IPS-18a (cell line): ENCODE measurements around the gene DLD.

Experiments used
- H3K27ac ChIP-seq: one replicate; pipeline ENCODE4 v1.5.1; 2013; ENCODE audit warnings: low read length
- H3K27me3 ChIP-seq: one replicate; pipeline ENCODE4 v1.6.1; 2013; ENCODE audit warnings: mild to moderate bottlenecking, low read length; ENCODE audit not compliant: control insufficient read depth, insufficient read depth
- H3K36me3 ChIP-seq: one replicate; pipeline ENCODE4 v1.6.1; 2013; ENCODE audit warnings: low read depth, low read length; ENCODE audit not compliant: control insufficient read depth
- H3K4me1 ChIP-seq: one replicate; pipeline ENCODE4 v1.6.1; 2013; ENCODE audit warnings: low read depth, low read length; ENCODE audit not compliant: control insufficient read depth
- H3K4me3 ChIP-seq: one replicate; pipeline ENCODE4 v1.5.1; 2013; ENCODE audit warnings: low read length
- H3K9ac ChIP-seq: one replicate; pipeline ENCODE4 v1.6.1; 2013; ENCODE audit warnings: mild to moderate bottlenecking, low read length, moderate library complexity
- H3K9me3 ChIP-seq: one replicate; pipeline ENCODE4 v1.6.1; 2013; ENCODE audit warnings: low read depth, low read length; ENCODE audit not compliant: control insufficient read depth

DLD gene

DNA sequence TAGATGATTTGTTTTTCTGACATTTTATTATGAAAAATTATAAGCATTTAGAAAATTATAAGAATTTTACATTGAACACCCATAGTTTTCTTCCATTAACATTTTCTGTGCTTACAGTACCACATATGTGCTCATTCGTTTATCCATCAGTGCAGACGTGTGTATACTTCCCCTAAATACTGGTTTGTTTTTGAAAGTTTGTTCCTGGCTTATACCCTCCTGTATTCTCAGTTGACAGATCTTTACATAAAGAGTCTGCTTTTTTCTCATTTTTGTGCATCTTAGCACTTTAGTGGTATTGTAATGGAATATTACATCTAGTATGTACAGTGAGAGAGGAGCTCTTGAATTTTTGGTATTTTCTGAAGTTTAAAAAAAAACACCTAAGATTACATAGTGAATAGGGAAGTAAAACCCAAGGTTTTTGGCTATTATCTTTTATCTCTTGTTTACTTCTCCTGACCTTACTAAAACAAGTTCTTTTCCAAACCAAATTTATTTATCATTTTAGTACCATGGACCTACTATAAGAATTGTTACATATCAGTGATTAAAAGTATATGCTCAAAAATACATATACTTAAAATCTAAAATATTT is 8.1 kb downstream of the DLD start:
- Histone ChIP-seq H3K4me3 (no peak overlapping the region), H3K36me3 (peaks cover 36% of the 10 kb centered on the region), H3K27ac (no peak overlapping the region)

DNA sequence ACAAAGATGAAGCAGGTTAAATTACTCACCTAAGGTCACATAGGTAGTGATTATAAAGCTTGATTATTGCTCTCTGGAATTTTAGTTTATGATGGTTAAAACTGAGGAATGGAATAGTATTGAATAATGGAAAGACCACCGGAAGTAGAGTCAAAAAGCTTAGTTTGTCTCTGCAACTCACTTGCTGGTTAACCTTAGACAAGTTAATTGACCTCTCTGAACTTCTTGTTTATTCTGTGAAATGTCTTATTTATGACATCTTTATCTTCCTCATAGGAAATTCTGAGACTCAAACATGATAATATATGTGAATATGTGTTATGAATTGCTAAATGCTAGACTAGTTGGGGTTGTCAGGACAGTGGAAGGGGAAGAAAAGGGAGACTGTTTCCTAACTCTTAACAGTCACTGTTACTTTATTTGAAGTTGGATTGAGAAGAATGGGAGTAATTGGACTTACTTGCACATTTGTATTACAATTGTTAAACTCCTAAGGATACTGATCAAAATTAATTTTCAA is 9.6 kb downstream of the DLD start:
- peaks cover 10% of the 10 kb centered on the region for H3K4me1 ChIP-seq
- H3K9me3 ChIP-seq, result no peaks in the 10 kb centered on the region
- no peaks in the 10 kb centered on the region for H3K27me3 ChIP-seq
- H3K9ac ChIP-seq, result no peak overlapping the region
- no peak overlapping the region for H3K4me3 ChIP-seq
- H3K36me3 ChIP-seq, result peaks cover 33% of the 10 kb centered on the region
- no peak overlapping the region for H3K27ac ChIP-seq

More for the DNA sequence above, 8.1 kb downstream of the DLD start:
- Histone ChIP-seq H3K9me3 (no peaks in the 10 kb centered on the region), H3K9ac (no peak overlapping the region), H3K4me1 (peaks cover 10% of the 10 kb centered on the region), H3K27me3 (no peaks in the 10 kb centered on the region)

DNA sequence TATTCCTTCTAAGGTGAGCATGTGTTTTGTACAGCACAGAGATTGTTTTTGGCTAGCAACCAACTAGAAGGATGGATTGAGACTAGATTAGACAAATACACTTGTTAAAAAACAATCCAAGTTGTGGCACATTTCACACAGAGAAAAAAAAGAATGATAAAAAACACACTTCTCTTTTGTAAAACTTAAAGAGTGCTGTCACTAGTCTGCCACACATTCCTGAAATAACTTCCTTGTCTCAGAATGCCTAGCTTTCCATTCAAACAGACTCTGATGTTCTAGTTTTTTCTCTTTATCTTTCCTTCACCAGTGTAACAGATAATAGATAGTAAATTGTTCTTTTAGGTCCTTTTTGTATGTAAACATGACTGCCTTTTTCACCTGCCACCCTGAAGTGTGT is 11.4 kb downstream of the DLD start:
- Histone ChIP-seq H3K36me3 (peaks cover 39% of the 10 kb centered on the region), H3K9ac (no peak overlapping the region), H3K27me3 (no peaks in the 10 kb centered on the region), H3K4me3 (no peak overlapping the region), H3K27ac (no peak overlapping the region), H3K4me1 (peaks cover 10% of the 10 kb centered on the region), H3K9me3 (no peaks in the 10 kb centered on the region)

DNA sequence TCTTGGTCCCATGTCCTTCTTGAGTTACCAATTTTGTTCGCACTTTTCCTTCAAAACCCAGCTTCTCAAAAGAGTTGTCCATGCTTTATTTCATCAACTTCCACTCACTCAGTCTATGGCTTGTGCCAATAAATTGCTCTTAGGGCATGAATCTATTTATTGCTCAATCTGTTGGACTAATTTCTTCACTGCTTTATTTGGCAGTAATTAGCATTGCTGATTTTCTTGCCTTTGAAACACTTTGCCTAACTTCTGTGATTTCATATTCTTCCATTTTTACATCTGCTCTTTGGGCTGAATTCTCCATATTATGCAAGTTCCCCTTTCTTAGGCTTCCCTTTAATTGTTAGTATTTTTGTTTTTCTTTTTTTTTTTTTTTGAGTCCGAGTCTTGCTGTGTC is 16.8 kb downstream of the DLD start:
- H3K36me3 ChIP-seq, result peaks cover 81% of the 10 kb centered on the region
- H3K9me3 ChIP-seq, result no peaks in the 10 kb centered on the region
- H3K9ac ChIP-seq, result no peak overlapping the region
- no peak overlapping the region for H3K4me3 ChIP-seq
- no peaks in the 10 kb centered on the region for H3K27me3 ChIP-seq
- no peaks in the 10 kb centered on the region for H3K4me1 ChIP-seq
- no peak overlapping the region for H3K27ac ChIP-seq

DNA sequence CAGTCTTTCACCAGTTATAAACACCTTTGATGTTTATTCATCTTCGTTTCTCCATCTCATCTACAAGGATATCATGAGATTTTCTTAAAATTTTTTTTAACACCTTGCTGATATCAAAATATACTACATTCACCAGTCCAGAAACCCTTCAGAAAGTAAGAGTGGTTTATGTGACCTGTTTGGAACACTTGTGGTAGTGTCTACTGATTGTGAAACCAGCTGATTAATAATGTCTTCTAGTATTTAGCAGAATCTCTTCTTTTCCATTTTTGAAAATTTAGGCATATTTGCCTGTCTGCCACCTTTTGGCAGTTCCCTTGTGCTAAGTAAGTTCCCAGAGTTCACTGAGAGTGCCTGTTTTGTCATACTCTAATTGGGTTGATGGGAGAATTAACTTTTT is 18.5 kb downstream of the DLD start:
- no peak overlapping the region for H3K9ac ChIP-seq
- H3K4me3 ChIP-seq, result no peak overlapping the region
- no peak overlapping the region for H3K27ac ChIP-seq
- no peaks in the 10 kb centered on the region for H3K4me1 ChIP-seq
- no peaks in the 10 kb centered on the region for H3K9me3 ChIP-seq
- H3K36me3 ChIP-seq, result peaks cover 73% of the 10 kb centered on the region
- H3K27me3 ChIP-seq, result no peaks in the 10 kb centered on the region

DNA sequence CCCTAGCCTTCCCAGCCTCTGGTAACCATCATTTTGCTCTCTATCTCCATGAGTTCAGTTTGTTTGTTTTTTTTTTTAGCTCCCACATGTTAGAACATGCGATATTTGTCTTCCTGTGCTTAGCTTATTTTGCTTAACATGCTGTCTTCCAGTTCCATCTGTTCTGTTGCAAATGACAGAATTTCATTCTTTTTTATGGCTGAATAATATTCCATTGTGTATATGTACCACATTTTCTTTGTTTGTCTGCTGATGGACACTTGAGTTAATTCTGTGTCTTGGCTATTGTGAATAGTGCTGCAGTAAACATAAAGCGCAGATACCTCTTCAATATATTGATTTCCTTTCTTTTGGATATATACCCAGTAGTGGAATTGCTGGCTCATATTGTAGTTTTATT is 21.0 kb downstream of the DLD start:
- no peak overlapping the region for H3K9ac ChIP-seq
- peaks cover 66% of the 10 kb centered on the region for H3K36me3 ChIP-seq
- no peaks in the 10 kb centered on the region for H3K27me3 ChIP-seq
- H3K9me3 ChIP-seq, result no peaks in the 10 kb centered on the region
- no peaks in the 10 kb centered on the region for H3K4me1 ChIP-seq
- no peak overlapping the region for H3K4me3 ChIP-seq
- H3K27ac ChIP-seq, result no peak overlapping the region

DNA sequence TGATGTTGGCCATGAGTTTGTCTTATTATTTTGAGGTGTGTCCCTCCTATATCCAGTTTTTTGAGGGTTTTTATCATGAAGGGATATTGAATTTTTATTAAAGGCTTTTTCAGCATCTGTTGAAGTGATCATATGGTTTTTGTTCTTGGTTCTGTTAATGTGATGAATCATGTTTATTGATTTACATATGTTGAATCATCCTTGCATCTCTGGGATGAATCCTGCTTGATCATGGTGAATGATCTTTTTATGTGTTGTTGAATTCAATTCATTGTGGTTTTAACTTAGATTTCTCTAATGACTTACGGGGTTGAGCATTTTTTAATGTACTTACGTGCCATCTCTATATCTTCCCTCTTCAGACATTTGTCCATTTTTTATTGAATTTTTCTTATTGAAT is 22.9 kb downstream of the DLD start:
- Histone ChIP-seq H3K36me3 (peaks cover 72% of the 10 kb centered on the region), H3K27ac (no peak overlapping the region)

DNA sequence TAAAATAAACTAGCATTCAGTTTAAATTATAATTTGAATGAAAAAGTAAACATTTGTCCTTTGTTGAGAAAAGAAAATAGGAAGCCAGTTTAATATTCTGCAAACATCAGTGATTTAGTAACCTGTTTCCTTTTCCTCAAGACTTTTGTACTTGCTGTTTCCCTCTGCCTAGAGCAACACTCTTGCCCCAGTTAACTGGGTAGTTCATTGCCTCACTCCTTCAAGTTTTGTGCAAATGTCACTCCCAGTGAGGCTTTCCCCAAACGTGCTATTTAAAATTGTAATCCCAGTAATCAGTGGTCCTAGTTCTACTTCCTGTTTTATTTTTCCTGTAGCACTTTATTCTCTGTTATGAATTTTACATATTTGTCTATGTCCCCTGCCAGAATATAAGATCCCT is 23.8 kb downstream of the DLD start:
- Histone ChIP-seq H3K4me3 (no peak overlapping the region), H3K4me1 (no peaks in the 10 kb centered on the region), H3K9ac (no peak overlapping the region), H3K36me3 (peaks cover 74% of the 10 kb centered on the region), H3K27ac (no peak overlapping the region), H3K27me3 (no peaks in the 10 kb centered on the region), H3K9me3 (no peaks in the 10 kb centered on the region)

More for the DNA sequence above, 22.9 kb downstream of the DLD start:
- no peaks in the 10 kb centered on the region for H3K27me3 ChIP-seq
- no peak overlapping the region for H3K4me3 ChIP-seq
- H3K4me1 ChIP-seq, result no peaks in the 10 kb centered on the region
- no peak overlapping the region for H3K9ac ChIP-seq
- H3K9me3 ChIP-seq, result no peaks in the 10 kb centered on the region

DNA sequence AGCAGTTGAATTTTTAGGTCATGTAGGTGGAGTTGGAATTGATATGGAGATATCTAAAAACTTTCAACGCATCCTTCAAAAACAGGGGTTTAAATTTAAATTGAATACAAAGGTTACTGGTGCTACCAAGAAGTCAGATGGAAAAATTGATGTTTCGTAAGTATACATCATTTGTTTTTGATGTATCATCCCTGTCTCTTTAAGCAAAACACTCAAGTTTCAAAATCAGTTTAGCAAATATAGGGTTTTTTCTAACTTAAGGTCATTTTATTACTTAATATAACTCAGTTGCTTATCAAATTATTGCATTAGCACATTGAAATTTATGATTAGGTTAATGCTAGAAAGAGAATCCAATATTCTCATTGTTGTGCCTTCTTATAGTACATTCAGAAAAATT is 24.6 kb downstream of the DLD start:
- Histone ChIP-seq H3K4me3 (no peak overlapping the region), H3K9me3 (no peaks in the 10 kb centered on the region), H3K36me3 (peaks cover 75% of the 10 kb centered on the region), H3K4me1 (no peaks in the 10 kb centered on the region), H3K27me3 (no peaks in the 10 kb centered on the region), H3K9ac (no peak overlapping the region), H3K27ac (no peak overlapping the region)

DNA sequence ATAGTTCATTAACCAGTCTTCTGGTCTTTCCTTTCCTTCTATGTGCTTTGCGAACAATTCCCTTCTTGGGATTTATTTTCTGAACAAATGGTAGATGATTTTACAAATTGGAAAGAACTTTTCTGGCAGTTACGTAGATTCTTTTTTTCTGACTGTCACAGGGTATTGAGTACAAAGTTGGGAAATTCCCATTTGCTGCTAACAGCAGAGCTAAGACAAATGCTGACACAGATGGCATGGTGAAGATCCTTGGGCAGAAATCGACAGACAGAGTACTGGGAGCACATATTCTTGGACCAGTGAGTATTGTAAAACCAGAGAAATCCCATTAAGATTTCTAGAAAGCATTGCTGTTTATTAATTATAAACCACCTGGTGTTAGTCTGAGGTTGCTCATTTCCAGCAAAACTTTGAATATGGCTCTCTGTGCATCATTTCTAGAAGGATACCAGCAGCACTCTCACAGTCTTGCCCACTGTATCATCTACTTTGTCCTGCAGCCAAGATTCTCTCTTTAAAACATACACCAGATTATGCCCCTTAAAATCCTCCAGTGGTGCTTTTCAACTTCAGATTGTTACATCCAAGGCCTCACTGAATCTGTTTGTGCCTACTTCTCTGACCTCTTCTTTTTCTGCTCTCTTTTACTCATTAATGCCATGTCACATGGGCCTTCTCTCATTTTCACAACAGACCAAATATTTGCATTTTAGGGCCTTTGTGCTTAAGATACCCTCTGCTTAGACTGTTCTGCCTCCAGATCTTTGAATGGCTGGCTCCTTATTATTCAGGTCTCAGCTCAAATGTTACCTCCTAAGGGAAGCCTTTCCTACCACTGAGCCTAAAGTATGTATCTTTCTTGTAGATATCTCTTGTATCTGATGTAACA is 27.0 kb downstream of the DLD start:
- Histone ChIP-seq H3K9me3 (no peaks in the 10 kb centered on the region), H3K4me3 (no peak overlapping the region), H3K4me1 (no peaks in the 10 kb centered on the region), H3K9ac (no peak overlapping the region), H3K36me3 (peaks cover 65% of the 10 kb centered on the region), H3K27ac (no peak overlapping the region), H3K27me3 (no peaks in the 10 kb centered on the region)

DNA sequence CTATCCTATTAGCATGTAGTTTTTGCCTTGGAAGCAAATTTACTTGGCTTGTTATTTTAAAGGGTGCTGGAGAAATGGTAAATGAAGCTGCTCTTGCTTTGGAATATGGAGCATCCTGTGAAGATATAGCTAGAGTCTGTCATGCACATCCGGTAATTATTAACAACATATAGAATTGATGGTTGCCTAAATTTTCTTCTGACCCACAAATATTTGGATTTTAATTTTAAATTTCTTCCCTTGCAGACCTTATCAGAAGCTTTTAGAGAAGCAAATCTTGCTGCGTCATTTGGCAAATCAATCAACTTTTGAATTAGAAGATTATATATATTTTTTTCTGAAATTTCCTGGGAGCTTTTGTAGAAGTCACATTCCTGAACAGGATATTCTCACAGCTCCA is 28.0 kb downstream of the DLD start:
- Histone ChIP-seq H3K36me3 (peaks cover 72% of the 10 kb centered on the region), H3K4me3 (no peak overlapping the region), H3K9me3 (no peaks in the 10 kb centered on the region), H3K9ac (no peak overlapping the region), H3K4me1 (no peaks in the 10 kb centered on the region), H3K27me3 (no peaks in the 10 kb centered on the region), H3K27ac (no peak overlapping the region)
